Panc1 (cell line): Measurements from ENCODE around the gene COA6. TPM values are rescaled to one million over a fixed set of nuclear protein-coding genes. Genes with fewer than 3 reads are reported as not detected.

Experiments used
- ATAC-seq: fragments of 200-7000 bp; cut with Tn5 transposase; 2 replicates; pipeline ENCODE4 v1.9.1; 2020; ENCODE audit warnings: mild to moderate bottlenecking, moderate library complexity
- BruUV-seq: library from RNA; stranded (reverse); fragments of 400-500 nt; replicated peaks from 2 replicates; lab custom pipeline; 2021; lab: Mats Ljungman, UMichigan
- CTCF ChIA-PET: fragments of 300-600 bp; sonication (Branson Sonifier 250); formaldehyde crosslinking; loops from one replicate; lab custom pipeline; 2022; ENCODE audit warnings: antibody characterized with exemption; lab: Charles Lee
- POLR2A ChIA-PET: fragments of 300-600 bp; sonication (Branson Sonifier 250); formaldehyde crosslinking; loops from one replicate; lab custom pipeline; 2022; ENCODE audit warnings: antibody characterized with exemption; lab: Charles Lee
- DNase-seq: peaks from one replicate; pipeline ENCODE4 v3.0.0-alpha.2; 2010; ENCODE audit warnings: low read depth, low spot score
- H3K27ac ChIP-seq: 2 replicates; pipeline ENCODE4 v1.5.1; 2011; ENCODE audit warnings: mild to moderate bottlenecking, low read length, inconsistent platforms
- H3K27me3 ChIP-seq: fragments of 200-500 bp; sonication (Bioruptor generic); 2 replicates; pipeline ENCODE4 v1.6.0; 2014; ENCODE audit warnings: low read length, inconsistent platforms; ENCODE audit not compliant: control insufficient read depth, insufficient read depth
- H3K36me3 ChIP-seq: fragments of 200-500 bp; sonication (Bioruptor generic); 2 replicates; pipeline ENCODE4 v1.5.1; 2014; ENCODE audit warnings: inconsistent platforms, mild to moderate bottlenecking, low read length, moderate library complexity; ENCODE audit not compliant: control insufficient read depth, insufficient read depth
- H3K4me1 ChIP-seq: 2 replicates; pipeline ENCODE4 v1.5.1; 2011; ENCODE audit warnings: inconsistent platforms, mild to moderate bottlenecking, low read length, moderate library complexity; ENCODE audit not compliant: control insufficient read depth, insufficient read depth
- H3K4me3 ChIP-seq, 2 experiments: 2 replicates each; pipeline ENCODE4 v1.5.1; 2011 to 2012; ENCODE audit warnings: low read depth in 2 of 2, low read length in 2 of 2, mild to moderate bottlenecking in 2 of 2, inconsistent platforms in 1 of 2, moderate library complexity in 1 of 2
- H3K9me3 ChIP-seq: fragments of 200-500 bp; sonication (Bioruptor generic); 2 replicates; pipeline ENCODE4 v1.5.1; 2014; ENCODE audit warnings: low read depth, mild to moderate bottlenecking, inconsistent platforms, low read length, moderate library complexity; ENCODE audit not compliant: control insufficient read depth, insufficient read depth
- CTCF ChIP-seq: fragments of 450-650 bp; IDR thresholded peaks from 2 replicates; pipeline ENCODE4 v1.5.1; 2017; ENCODE audit warnings: mild to moderate bottlenecking
- POLR2AphosphoS5 ChIP-seq: IDR thresholded peaks from 2 replicates; pipeline ENCODE4 v1.6.1; 2012; ENCODE audit warnings: mild to moderate bottlenecking, low read depth, low read length, moderate library complexity
- REST ChIP-seq, 2 experiments: IDR thresholded peaks; 2 replicates each; pipeline ENCODE4 v1.6.1; 2011 to 2012; ENCODE audit warnings: low read depth in 2 of 2, control low read depth in 1 of 2, low read length in 1 of 2, mild to moderate bottlenecking in 1 of 2, moderate library complexity in 1 of 2; ENCODE audit not compliant: insufficient read depth in 1 of 2
- SIN3A ChIP-seq: IDR thresholded peaks from 2 replicates; pipeline ENCODE4 v1.6.1; 2012; ENCODE audit warnings: low read depth, mild to moderate bottlenecking, low read length, moderate library complexity, borderline replicate concordance; ENCODE audit not compliant: insufficient read depth
- TCF7L2 ChIP-seq: IDR thresholded peaks from 2 replicates; pipeline ENCODE4 v1.6.1; 2011; ENCODE audit warnings: mild to moderate bottlenecking, low read depth, low read length, inconsistent platforms
- in situ Hi-C: cut with HindIII; loops from 2 replicates; pipeline ENCODE4 v1.10.0; 2016; ENCODE audit warnings: low sequenced_read_pairs, low pct_unique_long_range_greater_than_20kb
- intact Hi-C: fragments of 100-400 bp; cut with micrococcal nuclease; formaldehyde crosslinking; loops from one replicate; pipeline ENCODE4 v1.10.0; 2022; ENCODE audit not compliant: unreplicated experiment
- total RNA-seq: library from RNA; stranded (reverse); gene quantifications from one replicate; pipeline ENCODE4 v1.2.1, GENCODE V29; 2021; ENCODE audit not compliant: unreplicated experiment

The COA6 gene
- total RNA-seq, 1 experiment from 2014 or later: 50.1 TPM

DNA sequence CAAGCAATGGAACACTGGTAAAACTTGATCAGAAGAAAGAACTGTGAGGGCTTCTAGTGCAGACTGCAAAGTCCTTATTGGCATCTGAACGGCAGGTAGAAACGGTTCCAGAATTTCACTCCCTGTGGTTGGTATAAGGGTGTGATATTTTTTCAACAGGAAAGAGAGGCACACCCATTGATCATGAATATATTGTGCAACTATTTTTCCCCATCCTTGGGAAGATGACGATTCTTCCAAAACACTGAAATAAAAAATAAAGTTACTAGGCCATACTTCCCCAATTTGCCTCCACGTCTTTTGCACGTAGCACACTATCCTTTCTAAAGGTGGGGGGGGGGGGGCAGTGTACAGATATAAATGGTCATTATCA lies 56.2 kb downstream of the COA6 start:
- in situ Hi-C loops: no loop called here
- POLR2A ChIA-PET: no interaction called here
- DNase-seq: no peak

DNA sequence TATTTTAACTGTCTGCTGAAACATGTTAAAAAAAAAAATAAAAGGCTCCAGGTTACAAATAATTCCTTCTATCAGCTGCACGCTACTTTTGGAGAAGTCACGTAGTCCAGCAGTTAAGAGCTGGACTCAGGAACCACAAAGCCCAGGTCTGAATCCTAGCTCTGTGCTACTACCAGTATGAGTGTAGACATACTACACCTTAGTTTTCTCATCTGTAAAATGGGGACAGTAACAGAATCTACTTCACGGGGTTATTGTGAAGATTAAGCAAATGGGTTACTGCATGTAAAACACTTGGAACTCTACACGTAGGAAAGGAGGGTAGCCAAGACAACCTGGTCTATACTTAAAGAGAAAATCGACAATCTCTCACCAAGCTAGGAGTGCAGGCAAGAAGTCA lies 57.4 kb downstream of the COA6 start:
- no peaks in the 10 kb centered on the region for H3K27me3 ChIP-seq
- intact Hi-C loops (no loop called here), in situ Hi-C loops (no loop called here)
- no peaks in the 10 kb centered on the region for H3K9me3 ChIP-seq
- ATAC-seq (no peak), DNase-seq (no peak)
- H3K4me1 ChIP-seq: no peaks in the 10 kb centered on the region
- peaks cover 37% of the 10 kb centered on the region for H3K36me3 ChIP-seq
- ChIA-PET CTCF (no interaction called here), POLR2A (interaction anchor here (0.6 kb wide), 1 partner anchor 501 kb away, joined by 6 read pairs; no protein-coding TSS in a partner anchor)
- no peak overlapping the region for H3K27ac ChIP-seq
- no TSS peak for BruUV-seq
- no peak overlapping the region for H3K4me3 ChIP-seq
- TF ChIP-seq POLR2AphosphoS5 (no peak), TCF7L2 (no peak), CTCF (no peak), REST (IDR thresholded peaks at IDR 0.05; ENCODE audit: insufficient read depth in 1 of 2, low read depth in 2 of 2, low read length in 1 of 2) (no peak), SIN3A (no peak)

More for the DNA sequence above, 56.2 kb downstream of the COA6 start:
- peaks cover 42% of the 10 kb centered on the region for H3K36me3 ChIP-seq
- ATAC-seq: no peak
- no peaks in the 10 kb centered on the region for H3K4me1 ChIP-seq
- TSS peak; percentile 46 for BruUV-seq
- CTCF ChIA-PET: no interaction called here
- H3K9me3 ChIP-seq: no peaks in the 10 kb centered on the region
- no peaks in the 10 kb centered on the region for H3K27me3 ChIP-seq
- intact Hi-C loops: no loop called here
- TF ChIP-seq POLR2AphosphoS5: no peak
- no peak for TF ChIP-seq CTCF
- TF ChIP-seq REST (IDR thresholded peaks at IDR 0.05; ENCODE audit: insufficient read depth in 1 of 2, low read depth in 2 of 2, low read length in 1 of 2): no peak
- TF ChIP-seq SIN3A: no peak
- no peak for TF ChIP-seq TCF7L2
- no peak overlapping the region for H3K27ac ChIP-seq
- no peak overlapping the region for H3K4me3 ChIP-seq
